ENCODE data around the gene SLC2A1. TPM values are rescaled to one million over a fixed set of nuclear protein-coding genes. Genes with fewer than 3 reads are reported as not detected.
"Not testable (repeated sequence)": the region's sequence is repeated elsewhere in the genome, so short reads cannot be mapped to it uniquely, and the experiment has no call there.

The SLC2A1 gene
- total RNA-seq, 2 donors from 2014 or later = 71.6 to 150 TPM

- H3K4me3 ChIP-seq = no peak overlapping the region
- intact Hi-C loops (cut with DNase I) = no loop called here
- H3K27ac ChIP-seq = no peak overlapping the region
- peaks cover 4% of the 10 kb centered on the region for H3K4me1 ChIP-seq
- H3K27me3 ChIP-seq = no peaks in the 10 kb centered on the region
- H3K36me3 ChIP-seq = no peaks in the 10 kb centered on the region
- peak; percentile 69 for DNase-seq
- TF ChIP-seq CTCF (IDR thresholded peaks at IDR 0.05) = peak; percentile 51
- no peak overlapping the region for H3K9ac ChIP-seq (ENCODE audit: low read depth in 2 of 2, low read length in 2 of 2)
- H3K9me3 ChIP-seq = no peaks in the 10 kb centered on the region
These were observed 35.8 kb downstream of the SLC2A1 start for GRCh38 chr1:42922687-42923366.

- Histone ChIP-seq H3K4me1 (peaks cover 4% of the 10 kb centered on the region), H3K27ac (no peak overlapping the region), H3K9me3 (no peaks in the 10 kb centered on the region), H3K9ac (ENCODE audit: low read depth in 2 of 2, low read length in 2 of 2) (no peak overlapping the region), H3K36me3 (no peaks in the 10 kb centered on the region), H3K27me3 (no peaks in the 10 kb centered on the region), H3K4me3 (no peak overlapping the region)
- intact Hi-C loops (cut with DNase I) = no loop called here
- no peak for TF ChIP-seq CTCF (IDR thresholded peaks at IDR 0.05)
- no peak for DNase-seq
These were observed 36.9 kb downstream of the SLC2A1 start for GRCh38 chr1:42921769-42922168.

GRCh38 chr1:42919651-42920050, 39.0 kb downstream of the SLC2A1 start:
- H3K4me3 ChIP-seq; DNase-seq; H3K9me3 ChIP-seq; H3K9ac ChIP-seq (ENCODE audit: low read depth in 2 of 2, low read length in 2 of 2); H3K36me3 ChIP-seq; H3K27ac ChIP-seq; intact Hi-C loops (cut with DNase I); H3K4me1 ChIP-seq; H3K27me3 ChIP-seq: not testable (repeated sequence)

- intact Hi-C loops (cut with DNase I) = no loop called here
- Histone ChIP-seq H3K4me1 (no peaks in the 10 kb centered on the region), H3K4me3 (no peak overlapping the region), H3K9ac (ENCODE audit: low read depth in 2 of 2, low read length in 2 of 2) (no peak overlapping the region), H3K27ac (no peak overlapping the region), H3K36me3 (no peaks in the 10 kb centered on the region), H3K27me3 (no peaks in the 10 kb centered on the region), H3K9me3 (no peaks in the 10 kb centered on the region)
- TF ChIP-seq CTCF (IDR thresholded peaks at IDR 0.05) = no peak
- no peak for DNase-seq
These were observed 41.5 kb downstream of the SLC2A1 start for GRCh38 chr1:42917241-42917495.

- H3K4me1 ChIP-seq = no peaks in the 10 kb centered on the region
- no peaks in the 10 kb centered on the region for H3K36me3 ChIP-seq
- no peak overlapping the region for H3K9ac ChIP-seq (ENCODE audit: low read depth in 2 of 2, low read length in 2 of 2)
- no peak overlapping the region for H3K4me3 ChIP-seq
- no peak for TF ChIP-seq CTCF (IDR thresholded peaks at IDR 0.05)
- H3K27ac ChIP-seq = no peak overlapping the region
- no peak for DNase-seq
- intact Hi-C loops (cut with DNase I) = no loop called here
- no peaks in the 10 kb centered on the region for H3K9me3 ChIP-seq
- no peaks in the 10 kb centered on the region for H3K27me3 ChIP-seq
These were observed 43.2 kb downstream of the SLC2A1 start for GRCh38 chr1:42915456-42915855.

GRCh38 chr1:42914092-42914627, 44.5 kb downstream of the SLC2A1 start:
- no peaks in the 10 kb centered on the region for H3K36me3 ChIP-seq
- H3K27me3 ChIP-seq = no peaks in the 10 kb centered on the region
- H3K4me3 ChIP-seq = no peak overlapping the region
- no peak overlapping the region for H3K9ac ChIP-seq (ENCODE audit: low read depth in 2 of 2, low read length in 2 of 2)
- intact Hi-C loops (cut with DNase I) = no loop called here
- H3K27ac ChIP-seq = no peak overlapping the region
- no peaks in the 10 kb centered on the region for H3K9me3 ChIP-seq
- DNase-seq = no peak
- no peaks in the 10 kb centered on the region for H3K4me1 ChIP-seq
- no peak for TF ChIP-seq CTCF (IDR thresholded peaks at IDR 0.05)

Data from colonic mucosa (tissue), 4 donors.